NCI-H2029 (cell line): ENCODE results near the gene SLC10A3.
"Not testable (repeated sequence)": the region's sequence is repeated elsewhere in the genome, so short reads cannot be mapped to it uniquely, and the experiment has no call there.

Source experiments
- DNase-seq: peaks from one replicate; lab custom pipeline; 2025; lab: John Stamatoyannopoulos, UW

SLC10A3 gene

GRCh38 chrX:154508384-154508745, 17.9 kb upstream of the SLC10A3 start:
- DNase-seq, result no peak

DNA sequence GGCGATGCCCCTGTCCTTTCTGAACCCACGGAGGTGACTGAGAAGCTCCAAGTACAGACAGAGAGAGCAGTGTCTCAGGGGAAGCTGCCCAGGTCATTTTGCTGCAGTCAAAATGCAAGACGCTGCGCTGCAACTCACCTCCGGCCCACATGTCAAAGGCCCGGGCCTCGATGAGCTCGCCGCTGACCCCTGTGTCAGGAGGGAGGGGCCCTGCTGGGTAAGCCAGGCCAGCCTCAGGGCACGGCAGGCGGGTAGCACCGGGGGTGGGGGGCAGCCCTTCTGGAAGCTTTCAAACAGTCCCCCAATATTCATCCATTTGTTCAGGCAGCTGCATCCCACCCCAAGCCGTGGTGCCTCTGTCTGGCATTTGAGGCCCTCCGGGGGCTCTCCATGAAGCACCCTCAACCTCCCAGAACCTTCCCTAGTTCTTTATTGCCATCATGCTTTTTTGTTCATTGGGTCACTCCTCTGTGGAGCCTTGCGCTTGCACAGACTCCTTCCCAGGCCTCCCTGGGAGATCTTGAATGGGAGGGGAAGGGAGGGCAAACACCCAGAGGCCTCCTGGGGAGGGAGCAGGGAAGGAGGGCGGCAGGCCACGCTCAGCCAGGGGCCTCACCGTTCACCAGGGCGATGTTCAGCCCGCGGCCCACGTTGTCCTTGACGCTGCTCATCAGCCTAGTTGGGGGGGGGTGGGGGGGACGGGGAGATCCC, 17.4 kb upstream of the SLC10A3 start:
- DNase-seq, result no peak

DNA sequence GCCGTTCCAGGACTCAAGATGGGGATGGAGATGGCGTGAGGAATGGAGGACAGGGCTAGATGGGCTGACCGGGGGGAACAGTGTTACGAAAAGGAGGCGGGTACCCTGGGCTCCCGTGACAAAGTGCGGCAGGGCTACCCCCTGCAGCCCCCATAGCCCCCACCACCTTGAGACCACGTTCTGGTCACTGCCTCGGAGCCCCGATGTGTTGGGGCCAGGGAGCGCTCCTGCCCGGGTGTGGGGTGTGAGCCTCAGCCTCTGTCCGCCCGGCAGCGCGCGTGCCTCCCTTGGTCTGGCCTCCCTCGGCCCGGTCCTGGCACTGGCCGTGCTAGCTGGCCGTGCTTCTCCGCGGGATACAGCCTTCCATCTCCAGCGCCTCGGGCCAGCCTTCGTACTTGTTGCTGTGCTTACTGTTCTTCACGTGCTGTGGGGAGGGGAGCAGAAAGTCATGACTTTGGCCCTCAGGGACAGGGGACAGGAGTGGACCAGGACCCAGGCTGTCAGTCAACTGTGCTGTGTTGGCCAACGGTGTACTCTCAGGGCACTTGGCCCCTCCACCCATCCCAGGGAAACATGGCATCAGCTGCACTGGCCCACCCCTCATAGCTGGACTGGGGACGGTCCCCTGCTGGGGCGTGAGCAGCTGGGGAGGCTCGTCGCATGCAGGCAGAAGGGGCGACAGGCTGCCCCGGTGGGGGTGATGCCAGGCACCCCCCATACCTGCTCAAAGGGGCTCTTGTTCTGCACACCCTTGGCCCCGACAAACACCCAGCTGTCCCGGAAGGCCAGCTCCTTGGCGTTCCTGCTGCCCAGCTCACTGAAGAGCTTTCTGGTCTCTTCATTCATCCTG, 16.3 kb upstream of the SLC10A3 start:
- DNase-seq, result no peak

GRCh38 chrX:154505734-154506133, 15.3 kb upstream of the SLC10A3 start:
- no peak for DNase-seq

GRCh38 chrX:154502989-154503388, 12.6 kb upstream of the SLC10A3 start:
- DNase-seq, result no peak

DNA sequence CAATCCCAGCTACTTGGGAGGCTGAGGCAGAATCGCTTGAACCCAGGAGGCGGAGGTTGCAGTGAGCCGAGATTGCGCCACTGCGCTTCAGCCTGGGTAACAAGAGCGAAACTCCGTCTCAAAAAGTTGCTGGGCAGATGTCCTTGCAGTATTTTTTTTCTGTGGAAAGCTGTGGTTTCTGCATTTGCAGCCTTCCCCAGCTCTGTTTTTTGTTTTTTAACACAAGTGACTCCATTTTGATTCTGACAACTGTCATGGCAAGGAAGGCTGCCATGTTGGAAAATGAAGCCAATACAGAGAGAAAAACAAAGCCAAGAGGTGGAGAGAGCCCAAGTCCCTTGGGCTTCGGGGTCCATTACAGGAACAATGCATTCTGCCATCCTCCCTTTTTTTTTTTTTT, 11.7 kb upstream of the SLC10A3 start:
- no peak for DNase-seq

GRCh38 chrX:154501423-154501822, 11.0 kb upstream of the SLC10A3 start:
- not testable (repeated sequence) for DNase-seq

DNA sequence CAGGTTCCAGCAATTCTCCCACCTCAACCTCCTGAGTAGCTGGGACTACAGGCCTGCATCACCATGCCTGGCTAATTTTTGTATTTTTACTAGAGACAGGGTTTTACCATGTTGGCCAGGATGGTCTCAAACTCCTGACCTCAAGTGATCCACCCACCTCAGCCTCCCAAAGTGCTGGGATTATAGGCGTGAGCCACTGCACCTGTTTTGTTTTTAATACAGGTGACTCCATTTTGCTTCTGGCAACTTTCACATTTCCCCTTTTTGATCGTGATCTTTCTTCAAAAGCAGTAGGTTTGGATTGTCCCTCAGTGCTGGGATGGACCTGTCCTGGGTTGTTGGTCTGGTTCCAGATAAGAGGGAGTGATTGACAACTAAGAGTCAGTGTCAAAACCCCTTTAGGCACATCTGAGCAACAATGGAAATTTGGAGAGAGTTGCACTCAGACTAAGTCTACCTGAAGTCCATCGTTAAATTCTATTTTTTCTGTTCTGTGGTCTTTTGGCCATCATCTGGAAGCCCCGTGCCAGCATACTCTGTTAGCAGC, 6.2 kb upstream of the SLC10A3 start:
- DNase-seq, result not testable (repeated sequence)

DNA sequence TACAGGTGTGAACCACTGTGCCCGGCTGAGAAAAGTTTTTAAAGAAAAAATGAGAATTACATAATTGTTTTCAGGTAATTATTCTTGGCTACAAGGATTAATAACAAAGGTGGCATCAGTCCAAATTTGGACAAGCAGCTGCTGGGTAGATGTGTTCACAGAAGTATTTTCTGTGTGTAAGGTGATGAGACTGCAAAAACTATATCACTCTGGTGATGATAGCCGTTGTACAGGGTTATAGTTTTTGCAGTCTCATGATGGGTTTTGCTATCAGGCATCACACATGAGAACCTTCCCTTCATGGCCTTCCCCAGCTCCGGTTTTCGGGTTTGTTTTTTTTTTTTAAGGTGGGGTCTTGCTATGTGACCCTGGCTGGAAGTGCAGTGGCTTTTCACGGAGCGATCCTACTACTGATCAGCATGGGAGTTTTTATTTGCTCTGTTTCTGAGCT, 5.1 kb upstream of the SLC10A3 start:
- no peak for DNase-seq

DNA sequence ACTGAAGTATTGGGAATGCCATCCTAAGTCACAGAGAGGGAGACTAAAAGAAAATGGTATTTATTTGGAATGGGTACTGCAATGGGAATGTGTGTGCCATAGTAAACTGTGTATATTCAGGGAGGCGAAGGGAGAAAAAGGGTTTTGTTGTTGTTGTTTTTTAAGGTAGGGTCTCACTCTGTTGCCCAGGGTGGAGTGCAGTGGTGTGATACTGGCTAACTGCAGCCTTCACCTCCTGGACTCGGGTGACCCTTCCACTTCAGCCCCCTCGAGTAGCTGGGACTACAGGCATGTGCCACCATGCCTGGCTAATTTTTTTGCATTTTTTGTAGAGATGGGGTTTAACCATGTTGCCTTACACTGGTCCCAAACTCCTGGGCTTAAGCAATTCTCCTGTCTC, 4.3 kb upstream of the SLC10A3 start:
- no peak for DNase-seq

DNA sequence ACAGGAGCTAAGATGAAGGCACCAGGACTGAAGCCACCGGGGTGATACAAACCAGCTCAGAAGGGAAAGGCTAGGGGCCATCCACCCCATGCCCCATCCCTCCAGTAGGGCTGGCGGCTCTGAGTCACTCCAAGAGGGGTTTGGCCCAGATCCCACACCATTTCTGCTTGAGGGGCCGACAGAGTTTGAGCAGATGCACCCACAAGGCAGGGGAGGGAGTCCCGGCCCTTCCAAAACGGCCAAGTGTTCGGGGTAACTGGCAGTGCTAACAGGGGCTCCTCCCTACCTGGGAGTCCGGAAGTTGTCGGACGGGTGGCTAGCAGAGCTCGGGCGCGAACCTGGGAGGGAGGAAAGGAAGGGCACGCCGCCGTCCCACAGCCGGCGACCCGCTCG, 412 bp downstream of the SLC10A3 start:
- DNase-seq, result no peak

DNA sequence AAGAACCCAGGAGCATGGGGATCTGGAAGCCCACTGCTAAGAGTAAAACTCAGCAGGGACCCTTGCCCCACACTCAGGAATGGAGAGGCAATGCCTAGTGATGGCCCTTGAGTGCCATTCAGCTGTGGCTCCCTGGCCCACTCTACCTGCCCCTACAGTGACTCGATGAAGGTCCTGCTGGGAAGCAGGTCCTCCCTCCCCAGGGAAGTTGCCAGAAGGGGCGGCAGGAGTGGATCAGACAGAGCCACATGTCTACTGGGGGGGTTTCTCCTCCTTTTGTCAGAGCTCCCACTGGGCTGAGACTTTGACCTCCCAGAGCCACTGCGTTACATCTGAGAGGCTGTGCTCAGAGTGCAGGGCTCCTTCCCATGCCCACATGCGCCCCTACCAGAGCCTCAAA, 1.2 kb downstream of the SLC10A3 start:
- no peak for DNase-seq

DNA sequence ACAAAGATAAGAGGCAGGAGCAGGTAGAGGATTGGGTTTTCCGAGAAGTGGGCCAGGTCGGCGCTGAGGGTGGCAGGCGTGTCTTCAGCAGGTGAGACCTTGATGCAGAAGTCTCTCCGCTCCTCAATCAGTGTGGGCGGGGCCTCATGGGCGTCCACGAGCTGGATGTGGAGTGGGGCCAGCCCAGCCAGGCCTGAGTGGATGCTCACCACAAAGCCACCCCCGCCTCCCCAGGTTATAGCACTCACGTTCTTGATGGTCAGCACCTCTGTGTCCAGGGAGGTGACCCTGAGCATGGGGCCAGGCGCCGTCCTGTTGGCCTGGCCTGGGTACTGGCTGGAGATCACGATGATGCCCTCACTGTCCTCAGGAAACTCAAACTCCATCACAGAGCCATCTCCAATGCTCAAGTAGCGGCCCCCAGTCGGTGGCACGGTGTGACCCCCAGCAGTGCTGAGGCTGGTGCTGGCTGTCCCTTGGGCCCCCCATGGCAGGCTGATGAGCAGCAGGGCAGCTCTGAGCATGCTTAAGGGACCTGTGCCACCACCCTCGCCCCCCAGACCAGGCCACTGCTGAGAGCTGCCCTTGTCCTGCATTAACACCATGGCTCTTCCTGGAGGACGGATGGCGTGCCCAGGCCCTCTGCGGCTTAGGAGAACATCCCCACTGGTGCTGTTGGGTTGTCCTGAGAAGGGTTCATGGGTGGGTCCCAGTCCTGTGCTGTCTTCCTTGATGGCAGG, 1.9 kb downstream of the SLC10A3 start:
- DNase-seq, result no peak

DNA sequence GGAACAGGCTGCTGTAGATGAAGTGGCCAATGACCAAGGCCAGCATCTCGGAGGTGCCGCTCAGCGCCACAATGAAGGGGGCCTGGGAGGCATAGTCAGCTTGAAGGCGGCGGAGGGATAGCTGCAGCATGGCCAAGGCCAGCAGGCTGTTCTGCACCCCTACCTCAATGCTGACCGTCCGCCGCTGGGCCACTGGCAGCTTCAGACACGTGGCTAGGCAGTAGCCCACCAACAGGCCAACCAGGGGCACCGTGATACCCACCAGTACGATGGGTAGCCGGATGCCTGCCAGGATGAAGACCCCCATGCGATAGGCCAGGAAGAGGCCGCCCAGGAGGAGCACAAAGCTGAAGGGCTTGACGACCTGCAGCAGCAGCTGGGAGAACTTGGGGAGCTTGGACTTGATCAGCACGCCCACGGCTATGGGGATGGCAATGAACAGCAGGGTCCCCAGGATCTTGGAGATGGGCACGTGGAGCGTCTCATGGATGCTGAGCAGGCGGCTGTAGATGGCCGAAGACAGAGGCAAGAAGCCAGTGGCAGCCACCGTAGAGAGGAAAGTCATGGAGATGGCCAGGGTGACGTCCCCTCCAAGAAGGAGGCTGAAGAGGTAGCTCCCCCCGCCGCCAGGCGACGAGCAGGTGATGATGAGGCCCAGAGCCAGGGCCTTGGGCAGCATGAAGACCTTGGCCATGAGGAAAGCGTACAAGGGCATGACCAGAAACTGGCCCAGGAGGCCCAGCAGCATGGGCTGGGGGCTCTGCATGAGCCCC, 2.7 kb downstream of the SLC10A3 start:
- no peak for DNase-seq

DNA sequence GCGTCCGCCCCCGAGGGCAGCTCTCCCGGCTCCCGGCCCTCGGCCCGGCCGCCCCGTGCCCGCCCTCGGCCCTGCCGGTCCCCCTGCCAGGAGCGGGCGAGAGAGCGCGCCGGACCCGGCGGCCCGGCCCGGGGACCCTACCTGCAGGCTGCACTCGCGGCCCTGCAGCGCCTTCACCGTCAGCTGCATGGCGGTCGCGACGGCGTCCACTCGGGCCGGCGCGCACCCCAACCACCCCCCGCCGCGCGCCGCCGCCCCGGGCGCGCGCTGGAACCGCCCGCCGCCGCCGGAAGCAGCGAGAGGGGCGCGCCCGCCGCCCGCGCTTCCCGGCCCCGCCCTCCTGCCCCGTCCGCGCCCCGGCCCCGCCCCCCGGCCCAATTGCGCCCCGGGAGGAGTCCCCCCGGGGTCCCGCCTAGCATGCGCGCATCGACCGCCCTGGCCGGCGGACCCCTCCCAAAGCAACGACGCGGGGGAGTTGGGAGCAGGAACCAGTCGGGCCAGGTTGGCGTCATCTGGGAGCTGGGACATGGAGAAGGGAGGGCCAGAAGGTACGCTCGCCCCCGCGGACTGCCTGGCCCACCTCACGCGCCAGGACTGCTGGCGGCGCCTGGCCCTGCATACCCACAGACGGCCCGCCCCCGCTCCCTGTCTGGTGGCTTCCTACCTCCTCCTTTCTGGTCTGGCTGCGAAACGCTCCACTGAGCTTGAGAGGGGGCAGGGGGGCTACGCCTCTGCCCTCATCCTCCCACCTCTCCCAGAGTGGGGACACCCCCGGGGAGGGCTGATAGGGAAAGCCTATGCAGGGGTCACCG, 3.8 kb downstream of the SLC10A3 start, which contains the start of gene UBL4A:
Gene UBL4A (minus strand): TSS at position 220 of the 812 bp plus-strand sequence. CDS start 31 bp downstream, at position 189.
- DNase-seq, result no peak

DNA sequence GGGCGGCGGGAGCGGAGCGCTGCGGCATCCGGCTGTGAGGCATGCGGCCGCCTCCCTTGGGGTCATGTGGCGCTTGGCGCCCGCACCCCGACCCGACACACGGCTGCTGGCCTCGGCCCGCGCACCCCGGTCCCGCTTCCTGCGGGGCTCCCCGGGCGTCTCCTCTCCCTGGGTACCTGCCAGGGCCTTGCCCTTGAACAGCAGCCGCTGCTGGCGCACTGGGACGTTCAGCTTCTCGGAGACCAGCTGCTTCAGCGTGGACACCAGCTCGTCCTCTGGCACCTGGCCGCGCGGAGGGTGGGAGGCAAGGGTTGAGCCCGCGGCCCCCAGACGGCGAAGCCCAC, 4.4 kb downstream of the SLC10A3 start:
- DNase-seq, result no peak

DNA sequence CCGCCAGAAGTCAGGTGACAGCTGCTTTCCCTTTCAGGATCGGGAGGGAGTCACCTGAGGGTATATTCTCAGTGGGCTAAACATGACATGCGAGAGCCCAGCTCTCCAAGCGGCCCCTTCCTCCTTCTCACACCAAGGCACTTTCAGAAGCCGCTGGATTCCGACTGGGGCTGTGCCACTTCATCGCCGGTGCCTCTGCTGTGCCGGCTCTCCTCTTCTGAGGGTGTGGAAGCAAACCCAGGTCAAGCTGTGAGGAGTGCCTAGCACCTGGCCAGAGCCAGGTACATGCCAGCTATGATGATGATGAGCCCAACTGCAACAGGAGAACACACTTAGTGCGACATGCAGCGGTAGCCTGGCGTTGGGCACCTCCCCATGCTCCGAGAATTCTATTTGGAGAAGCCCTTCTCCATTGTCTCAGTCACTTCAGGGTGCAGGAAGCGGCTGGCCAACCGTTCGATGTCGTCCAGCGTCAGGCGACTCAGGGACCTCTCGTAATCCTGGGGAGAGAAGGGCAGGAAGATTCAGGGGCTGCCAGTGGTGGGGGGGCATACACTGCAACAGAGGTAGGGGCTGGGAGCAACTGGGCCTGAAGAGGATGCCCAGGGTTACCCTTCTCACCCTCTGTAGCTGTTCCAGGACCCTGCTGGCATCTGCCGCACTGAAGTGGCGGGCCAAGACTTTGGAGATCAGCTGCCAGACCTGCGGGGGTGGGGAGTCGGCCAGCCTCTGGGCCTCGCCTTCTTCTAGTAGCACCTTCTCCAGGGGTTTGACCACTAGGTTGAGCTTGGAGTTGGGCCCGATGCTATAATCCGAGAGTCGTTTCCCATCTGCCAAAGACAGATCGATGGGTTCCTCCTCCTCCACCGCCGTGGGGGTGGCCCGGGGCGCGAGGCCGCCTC, 5.0 kb downstream of the SLC10A3 start:
- DNase-seq, result peak; percentile 70

DNA sequence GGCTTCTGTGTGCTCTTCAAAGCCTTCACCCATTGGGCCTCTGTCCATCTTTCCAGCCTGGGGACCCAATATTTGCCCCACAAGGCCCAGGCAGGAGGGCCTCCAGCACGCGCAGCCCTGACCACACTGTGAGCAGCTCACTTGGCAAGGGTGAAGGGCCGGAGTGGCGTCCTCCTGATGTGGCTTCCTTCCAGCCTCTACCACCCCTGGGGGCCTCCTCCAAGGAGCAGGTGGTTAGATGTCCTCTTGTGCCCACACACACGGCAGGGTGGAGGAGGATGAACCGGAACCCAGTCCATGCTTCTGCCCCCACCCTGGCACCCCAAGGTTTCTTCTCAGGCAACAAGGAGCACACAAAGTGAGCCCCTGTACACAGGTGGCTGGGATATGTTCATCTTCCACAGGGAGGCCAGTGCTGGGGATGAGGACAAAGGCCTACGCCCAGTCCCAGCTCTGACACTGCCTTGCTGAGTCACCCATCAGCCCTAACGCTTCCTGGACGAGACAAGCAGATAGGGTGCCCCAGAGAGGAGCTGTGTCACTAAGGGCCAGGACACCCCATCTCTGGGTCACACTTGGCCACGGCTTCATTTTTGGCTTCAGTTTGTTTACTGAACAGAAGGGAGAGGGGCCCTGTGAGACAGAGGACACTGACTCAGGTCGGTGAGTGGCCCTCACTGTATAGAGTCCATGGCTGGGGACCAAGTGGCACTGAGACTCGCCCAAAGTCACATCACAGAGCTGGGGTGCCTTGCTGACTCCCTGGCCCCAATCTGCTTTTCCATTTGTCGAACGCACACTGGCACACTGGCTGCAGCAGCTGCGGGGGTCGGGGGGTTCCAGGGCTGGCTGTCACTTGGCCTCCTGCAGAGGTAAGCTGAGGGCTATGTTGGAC, 5.9 kb downstream of the SLC10A3 start:
- no peak for DNase-seq

GRCh38 chrX:154483325-154483724, 7.1 kb downstream of the SLC10A3 start:
- DNase-seq, result no peak
